OCI-LY3 (cell line): Measurements from ENCODE around the gene AKAP6.
"Not testable (repeated sequence)": the region's sequence is repeated elsewhere in the genome, so short reads cannot be mapped to it uniquely, and the experiment has no call there.

ENCODE experiments used
- H2AFZ ChIP-seq: fragments of 200-600, 300-600 bp; shearing (Covaris generic); 2 replicates; pipeline ENCODE4 v1.6.0; 2014; ENCODE audit warnings: antibody characterized with exemption, low read depth, low read length
- H3K27ac ChIP-seq: fragments of 200-600, 300-600 bp; sonication (generic); 2 replicates; pipeline ENCODE4 v1.5.1; 2014; ENCODE audit warnings: mild to moderate bottlenecking, low read length, moderate library complexity, mixed read lengths
- H3K27me3 ChIP-seq: fragments of 200-600, 300-600 bp; sonication (generic); 2 replicates; pipeline ENCODE4 v1.6.1; 2014; ENCODE audit warnings: low read depth, low read length, mixed read lengths
- H3K36me3 ChIP-seq: fragments of 200-600, 300-600 bp; sonication (generic); replicated peaks from 2 replicates; pipeline ENCODE3; 2014; ENCODE audit warnings: low read depth, low read length, mixed read lengths
- H3K4me1 ChIP-seq: fragments of 300-600, 200-600 bp; sonication (generic); 2 replicates; pipeline ENCODE4 v1.6.1; 2014; ENCODE audit warnings: low read length, mixed read lengths
- H3K4me2 ChIP-seq: fragments of 200-600, 300-600 bp; sonication (generic); 2 replicates; pipeline ENCODE4 v1.6.1; 2014; ENCODE audit warnings: low read length, mixed read lengths
- H3K4me3 ChIP-seq: fragments of 300-600, 200-600 bp; sonication (generic); 2 replicates; pipeline ENCODE4 v1.5.1; 2014; ENCODE audit warnings: antibody characterized with exemption, mild to moderate bottlenecking, low read length, moderate library complexity
- H3K79me2 ChIP-seq: fragments of 300-600, 200-600 bp; shearing (Covaris generic); 2 replicates; pipeline ENCODE4 v1.6.1; 2014; ENCODE audit warnings: mild to moderate bottlenecking, low read length, mixed read lengths
- H3K9ac ChIP-seq: fragments of 300-600, 200-600 bp; shearing (Covaris generic); 2 replicates; pipeline ENCODE4 v1.6.0; 2014; ENCODE audit warnings: mild to moderate bottlenecking, low read length, moderate library complexity
- H3K9me3 ChIP-seq: fragments of 200-600, 300-600 bp; shearing (Covaris generic); 2 replicates; pipeline ENCODE4 v1.6.1; 2014; ENCODE audit warnings: low read length, mixed read lengths; ENCODE audit not compliant: insufficient read depth
- H4K20me1 ChIP-seq: fragments of 200-600, 300-600 bp; sonication (generic); 2 replicates; pipeline ENCODE4 v1.6.1; 2016; ENCODE audit warnings: low read length, mixed read lengths; ENCODE audit not compliant: insufficient read depth
- CTCF ChIP-seq: fragments of 200-600, 300-600 bp; sonication (generic); IDR thresholded peaks from 2 replicates; pipeline ENCODE4 v1.5.1; 2014; ENCODE audit warnings: antibody characterized with exemption, low read length, low read depth
- EZH2phosphoT487 ChIP-seq: fragments of 200-600 bp; shearing (Covaris generic); IDR thresholded peaks from 2 replicates; pipeline ENCODE4 v1.6.1; 2018; ENCODE audit warnings: antibody characterized with exemption, mixed run types, low read depth

AKAP6 gene

GRCh38 chr14:32382704-32383103 is 53.6 kb downstream of the AKAP6 start:
- no peak overlapping the region for H3K9ac ChIP-seq
- H3K27me3 ChIP-seq: no peaks in the 10 kb centered on the region
- H3K4me3 ChIP-seq: no peak overlapping the region
- TF ChIP-seq CTCF: peak; percentile 44
- no peak for TF ChIP-seq EZH2phosphoT487
- no peak overlapping the region for H3K4me2 ChIP-seq
- no peaks in the 10 kb centered on the region for H4K20me1 ChIP-seq
- H2AFZ ChIP-seq: no peak overlapping the region
- H3K4me1 ChIP-seq: no peaks in the 10 kb centered on the region
- no peaks in the 10 kb centered on the region for H3K79me2 ChIP-seq
- no peak overlapping the region for H3K27ac ChIP-seq
- no peaks in the 10 kb centered on the region for H3K36me3 ChIP-seq
- H3K9me3 ChIP-seq: no peaks in the 10 kb centered on the region

GRCh38 chr14:32383364-32384009 is 54.4 kb downstream of the AKAP6 start:
- H3K4me3 ChIP-seq: no peak overlapping the region
- no peaks in the 10 kb centered on the region for H3K36me3 ChIP-seq
- no peaks in the 10 kb centered on the region for H3K4me1 ChIP-seq
- H3K4me2 ChIP-seq: no peak overlapping the region
- H2AFZ ChIP-seq: no peak overlapping the region
- H3K27me3 ChIP-seq: no peaks in the 10 kb centered on the region
- H3K9me3 ChIP-seq: no peaks in the 10 kb centered on the region
- H3K27ac ChIP-seq: no peak overlapping the region
- no peak overlapping the region for H3K9ac ChIP-seq
- H4K20me1 ChIP-seq: no peaks in the 10 kb centered on the region
- no peaks in the 10 kb centered on the region for H3K79me2 ChIP-seq
- TF ChIP-seq EZH2phosphoT487 (no peak), CTCF (no peak)

- no peaks in the 10 kb centered on the region for H3K4me1 ChIP-seq
- no peaks in the 10 kb centered on the region for H3K9me3 ChIP-seq
- H3K27me3 ChIP-seq: no peaks in the 10 kb centered on the region
- TF ChIP-seq CTCF (no peak), EZH2phosphoT487 (no peak)
- no peak overlapping the region for H3K27ac ChIP-seq
- no peak overlapping the region for H2AFZ ChIP-seq
- H3K4me3 ChIP-seq: no peak overlapping the region
- H3K4me2 ChIP-seq: no peak overlapping the region
- no peaks in the 10 kb centered on the region for H3K79me2 ChIP-seq
- no peaks in the 10 kb centered on the region for H3K36me3 ChIP-seq
- H3K9ac ChIP-seq: no peak overlapping the region
- H4K20me1 ChIP-seq: no peaks in the 10 kb centered on the region
These were observed 55.4 kb downstream of the AKAP6 start for GRCh38 chr14:32384464-32384863.

GRCh38 chr14:32387295-32387694 is 58.2 kb downstream of the AKAP6 start:
- H2AFZ ChIP-seq, H3K4me2 ChIP-seq, H4K20me1 ChIP-seq, H3K27ac ChIP-seq, H3K4me3 ChIP-seq, H3K36me3 ChIP-seq, H3K9ac ChIP-seq, H3K9me3 ChIP-seq, H3K4me1 ChIP-seq, H3K79me2 ChIP-seq, H3K27me3 ChIP-seq: not testable (repeated sequence)

- no peak for TF ChIP-seq CTCF
- no peak for TF ChIP-seq EZH2phosphoT487
- no peak overlapping the region for H3K4me3 ChIP-seq
- H3K36me3 ChIP-seq: no peaks in the 10 kb centered on the region
- H4K20me1 ChIP-seq: no peaks in the 10 kb centered on the region
- H3K9ac ChIP-seq: no peak overlapping the region
- H3K4me1 ChIP-seq: no peaks in the 10 kb centered on the region
- no peak overlapping the region for H3K4me2 ChIP-seq
- no peaks in the 10 kb centered on the region for H3K9me3 ChIP-seq
- H3K79me2 ChIP-seq: no peaks in the 10 kb centered on the region
- H2AFZ ChIP-seq: no peak overlapping the region
- H3K27me3 ChIP-seq: peaks cover 11% of the 10 kb centered on the region; the same call in 1 of the 2 replicates
- no peak overlapping the region for H3K27ac ChIP-seq
These were observed 64.0 kb downstream of the AKAP6 start for GRCh38 chr14:32393119-32393518.
